Measurements from ENCODE around the gene CDK14.

Gene CDK14

DNA sequence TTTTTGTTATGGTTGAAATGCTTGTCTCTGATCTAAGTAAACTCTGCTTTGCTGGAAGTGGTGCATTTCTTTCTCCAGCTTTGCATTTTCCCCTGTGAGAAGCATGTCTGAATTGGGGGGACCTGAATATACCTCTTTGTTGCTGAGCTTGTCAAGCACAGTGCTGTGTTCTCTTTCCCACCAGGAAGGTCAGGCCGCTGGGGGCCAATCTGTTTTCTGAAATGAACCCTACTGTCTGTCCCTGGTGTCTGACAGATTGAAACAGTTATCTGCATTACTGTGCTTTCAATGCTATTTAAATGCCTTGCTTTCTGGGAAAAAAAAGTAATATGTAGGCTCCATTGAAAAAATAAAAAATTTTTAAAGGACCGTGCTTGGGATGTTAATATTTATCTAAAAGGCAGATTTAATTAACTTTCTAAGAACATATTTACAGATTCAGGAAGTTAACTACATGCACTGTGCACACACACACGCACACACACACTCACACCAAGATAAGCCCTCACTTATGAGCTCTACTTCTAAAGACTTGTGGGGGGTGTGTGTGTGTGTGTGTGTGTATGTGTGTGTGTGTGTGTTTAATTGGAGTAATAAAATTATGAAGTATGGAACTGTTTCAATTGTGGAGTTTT, 541.1 kb downstream of the CDK14 start:
- Histone ChIP-seq H3K4me3 (no peak overlapping the region), H3K9me3 (no peaks in the 10 kb centered on the region), H3K36me3 (replicated peaks) (no peaks in the 10 kb centered on the region), H3K27me3 (ENCODE audit: low read depth) (no peaks in the 10 kb centered on the region), H3K4me1 (no peaks in the 10 kb centered on the region; the same call in 1 of the 2 replicates)
- DNase-seq (ENCODE audit: low spot score in 2 of 2): no peak
- in situ Hi-C loops (cut with MboI; ENCODE audit: low sequenced_read_pairs): no loop called here

DNA sequence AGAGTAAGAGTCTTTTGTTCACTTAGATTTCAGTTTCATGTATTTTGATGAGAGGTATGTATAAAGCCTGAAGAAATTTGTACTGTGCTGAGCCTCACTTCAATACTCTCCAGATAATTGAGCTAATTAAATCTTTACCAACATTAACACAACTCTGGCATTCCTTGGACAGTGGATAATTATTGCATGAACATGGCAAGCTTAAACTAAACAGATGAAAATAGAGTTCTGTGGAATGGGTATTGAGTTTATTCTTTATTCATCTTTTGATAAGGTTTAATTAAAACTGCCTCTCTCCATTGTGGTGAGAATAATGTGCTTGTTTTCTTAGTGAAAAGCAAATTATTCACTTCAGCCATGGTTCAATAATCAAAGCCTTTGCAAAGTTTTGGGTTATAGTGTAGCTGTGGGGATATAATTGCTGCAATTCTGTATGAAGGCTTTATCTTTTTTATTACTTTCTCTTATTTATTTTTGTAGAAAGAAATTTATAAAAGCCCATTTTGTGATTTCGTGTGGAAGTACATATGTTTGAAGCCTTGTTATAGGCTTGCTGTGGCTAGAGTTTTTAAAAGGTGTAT, 541.8 kb downstream of the CDK14 start:
- Histone ChIP-seq H3K4me3 (no peak overlapping the region), H3K27me3 (ENCODE audit: low read depth) (no peaks in the 10 kb centered on the region), H3K36me3 (replicated peaks) (no peaks in the 10 kb centered on the region), H3K9me3 (no peaks in the 10 kb centered on the region), H3K4me1 (no peaks in the 10 kb centered on the region; the same call in 1 of the 2 replicates)
- no peak for DNase-seq (ENCODE audit: low spot score in 2 of 2)
- in situ Hi-C loops (cut with MboI; ENCODE audit: low sequenced_read_pairs): no loop called here

GRCh38 chr7:91140286-91140685, 544.2 kb downstream of the CDK14 start:
- H3K36me3 ChIP-seq (replicated peaks): no peaks in the 10 kb centered on the region
- H3K9me3 ChIP-seq: no peaks in the 10 kb centered on the region
- in situ Hi-C loops (cut with MboI; ENCODE audit: low sequenced_read_pairs): no loop called here
- no peak overlapping the region for H3K4me3 ChIP-seq
- H3K4me1 ChIP-seq: no peaks in the 10 kb centered on the region; the same call in 1 of the 2 replicates
- no peak for DNase-seq (ENCODE audit: low spot score in 2 of 2)
- no peaks in the 10 kb centered on the region for H3K27me3 ChIP-seq (ENCODE audit: low read depth)

- DNase-seq (ENCODE audit: low spot score in 2 of 2): no peak
- Histone ChIP-seq H3K36me3 (replicated peaks) (no peaks in the 10 kb centered on the region), H3K4me3 (no peak overlapping the region), H3K27me3 (ENCODE audit: low read depth) (no peaks in the 10 kb centered on the region), H3K9me3 (no peaks in the 10 kb centered on the region), H3K4me1 (no peaks in the 10 kb centered on the region; the same call in 1 of the 2 replicates)
- in situ Hi-C loops (cut with MboI; ENCODE audit: low sequenced_read_pairs): no loop called here
Observed at GRCh38 chr7:91140982-91141381, 544.9 kb downstream of the CDK14 start.

DNA sequence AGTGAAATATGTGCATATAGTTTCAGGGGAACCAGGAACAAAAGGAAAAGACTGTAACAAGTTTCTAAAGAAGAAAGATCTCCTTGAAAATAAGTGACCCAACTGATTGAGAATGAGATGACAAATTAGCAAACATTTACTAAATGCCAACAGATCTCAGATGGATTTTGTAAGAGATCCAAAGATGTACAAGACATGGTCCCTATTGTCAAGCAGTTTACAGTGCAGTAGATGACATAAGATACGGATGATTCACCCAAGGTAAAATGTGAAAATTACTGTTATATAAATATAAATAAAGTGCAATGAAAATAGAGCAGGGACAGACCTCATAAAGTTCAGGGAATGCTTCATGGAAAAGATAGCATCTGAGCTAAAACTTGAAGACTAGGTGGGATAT, 546.6 kb downstream of the CDK14 start:
- H3K4me1 ChIP-seq: no peaks in the 10 kb centered on the region; the same call in 1 of the 2 replicates
- H3K36me3 ChIP-seq (replicated peaks): no peaks in the 10 kb centered on the region
- no peaks in the 10 kb centered on the region for H3K9me3 ChIP-seq
- in situ Hi-C loops (cut with MboI; ENCODE audit: low sequenced_read_pairs): no loop called here
- no peak overlapping the region for H3K4me3 ChIP-seq
- DNase-seq (ENCODE audit: low spot score in 2 of 2): no peak
- H3K27me3 ChIP-seq (ENCODE audit: low read depth): no peaks in the 10 kb centered on the region

- Histone ChIP-seq H3K27me3 (ENCODE audit: low read depth) (no peaks in the 10 kb centered on the region), H3K4me3 (no peak overlapping the region), H3K9me3 (no peaks in the 10 kb centered on the region), H3K36me3 (replicated peaks) (no peaks in the 10 kb centered on the region), H3K4me1 (no peaks in the 10 kb centered on the region)
- DNase-seq (ENCODE audit: low spot score in 2 of 2): no peak
- in situ Hi-C loops (cut with MboI; ENCODE audit: low sequenced_read_pairs): no loop called here
Observed at GRCh38 chr7:91149341-91150246, 553.5 kb downstream of the CDK14 start.

- H3K4me3 ChIP-seq: no peak overlapping the region
- no peaks in the 10 kb centered on the region for H3K4me1 ChIP-seq
- in situ Hi-C loops (cut with MboI; ENCODE audit: low sequenced_read_pairs): no loop called here
- no peaks in the 10 kb centered on the region for H3K27me3 ChIP-seq (ENCODE audit: low read depth)
- no peaks in the 10 kb centered on the region for H3K36me3 ChIP-seq (replicated peaks)
- no peak for DNase-seq (ENCODE audit: low spot score in 2 of 2)
- no peaks in the 10 kb centered on the region for H3K9me3 ChIP-seq
Observed at GRCh38 chr7:91151916-91152315, 555.8 kb downstream of the CDK14 start.

DNA sequence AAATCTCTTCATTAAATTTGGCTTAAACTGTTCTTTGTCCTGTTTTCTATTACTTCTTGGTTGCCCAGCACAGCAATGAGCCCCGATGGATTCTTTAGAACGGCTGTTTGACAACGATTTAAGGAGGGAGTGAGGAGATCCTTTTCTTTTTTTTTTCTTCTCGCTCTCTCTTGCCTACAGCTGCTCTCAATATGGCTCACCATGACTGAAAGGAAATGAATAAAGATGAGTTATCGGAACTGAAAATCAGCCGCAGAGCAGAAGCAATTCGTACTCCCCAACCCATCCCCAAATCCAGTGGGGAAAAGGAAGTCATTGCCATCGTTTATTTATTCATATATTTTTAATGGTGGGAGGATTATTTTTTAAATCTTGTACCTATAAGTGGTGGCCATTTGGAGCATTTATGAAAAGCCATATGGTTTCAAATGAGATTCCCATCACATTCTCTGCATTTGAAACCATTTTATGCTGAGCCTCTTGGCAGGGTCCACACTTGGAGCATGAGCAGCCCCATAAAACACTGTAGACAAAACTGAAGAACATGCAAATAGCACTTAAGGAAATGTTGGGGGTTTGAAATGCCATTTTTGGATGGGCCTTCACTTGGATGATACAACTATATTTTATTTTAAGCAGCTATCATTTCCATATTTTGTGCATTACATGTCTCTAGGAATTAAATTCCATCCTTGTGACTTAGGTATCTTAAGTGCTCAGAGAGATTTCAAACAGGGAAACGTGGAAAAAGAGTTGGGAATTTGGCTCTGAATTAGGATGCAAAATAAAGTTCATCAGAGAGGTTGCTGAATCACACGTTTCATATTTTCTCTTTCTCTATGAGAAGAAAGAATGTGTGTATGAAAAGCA, 560.4 kb downstream of the CDK14 start:
- Histone ChIP-seq H3K27me3 (ENCODE audit: low read depth) (no peaks in the 10 kb centered on the region), H3K4me1 (no peaks in the 10 kb centered on the region), H3K36me3 (replicated peaks) (no peaks in the 10 kb centered on the region), H3K4me3 (no peak overlapping the region), H3K9me3 (no peaks in the 10 kb centered on the region)
- in situ Hi-C loops (cut with MboI; ENCODE audit: low sequenced_read_pairs): no loop called here
- no peak for DNase-seq (ENCODE audit: low spot score in 2 of 2)

DNA sequence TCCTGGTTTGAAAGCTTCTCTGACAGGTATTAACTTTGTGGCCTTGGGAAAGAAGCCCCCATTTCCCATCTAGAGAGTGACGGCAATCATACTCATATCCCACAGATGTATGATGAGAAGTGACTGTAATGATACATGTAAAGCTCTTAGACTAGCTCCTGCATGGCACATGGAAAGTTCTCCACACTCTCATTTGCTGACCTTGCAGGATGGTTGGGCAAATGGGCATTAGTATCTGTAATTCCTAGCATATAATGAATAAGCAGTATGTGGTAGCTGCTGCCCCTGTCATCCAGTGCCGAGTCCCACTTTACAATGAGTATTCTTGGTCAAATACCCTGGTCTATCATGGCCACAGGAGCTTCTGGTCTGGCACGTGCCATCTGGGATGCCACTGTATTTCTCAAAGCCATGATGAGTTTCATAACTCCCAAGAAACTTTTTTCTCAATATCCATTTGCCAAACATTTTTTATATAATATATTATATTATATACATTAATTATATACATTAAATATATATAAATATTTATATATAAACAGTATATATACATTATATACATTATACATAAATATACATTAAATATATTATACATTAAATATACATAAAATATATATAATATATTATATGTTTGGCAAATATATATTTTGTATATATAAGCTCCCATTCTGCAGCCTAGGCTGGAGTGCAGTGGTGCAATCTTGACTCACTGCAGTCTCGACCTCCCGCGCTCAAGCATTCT, 561.6 kb downstream of the CDK14 start:
- no peaks in the 10 kb centered on the region for H3K27me3 ChIP-seq (ENCODE audit: low read depth)
- no peak overlapping the region for H3K4me3 ChIP-seq
- no peaks in the 10 kb centered on the region for H3K4me1 ChIP-seq
- in situ Hi-C loops (cut with MboI; ENCODE audit: low sequenced_read_pairs): no loop called here
- no peak for DNase-seq (ENCODE audit: low spot score in 2 of 2)
- no peaks in the 10 kb centered on the region for H3K36me3 ChIP-seq (replicated peaks)
- no peaks in the 10 kb centered on the region for H3K9me3 ChIP-seq

GRCh38 chr7:91162436-91162835, 566.3 kb downstream of the CDK14 start:
- in situ Hi-C loops (cut with MboI; ENCODE audit: low sequenced_read_pairs): no loop called here
- Histone ChIP-seq H3K36me3 (replicated peaks) (no peaks in the 10 kb centered on the region), H3K27me3 (ENCODE audit: low read depth) (no peaks in the 10 kb centered on the region), H3K4me3 (no peak overlapping the region), H3K9me3 (no peaks in the 10 kb centered on the region), H3K4me1 (no peaks in the 10 kb centered on the region)
- DNase-seq (ENCODE audit: low spot score in 2 of 2): no peak

GRCh38 chr7:91164506-91164905, 568.4 kb downstream of the CDK14 start:
- in situ Hi-C loops (cut with MboI; ENCODE audit: low sequenced_read_pairs): no loop called here
- H3K4me3 ChIP-seq: no peak overlapping the region
- H3K27me3 ChIP-seq (ENCODE audit: low read depth): no peaks in the 10 kb centered on the region
- DNase-seq (ENCODE audit: low spot score in 2 of 2): no peak
- peaks cover 1% of the 10 kb centered on the region; the same call in 1 of the 2 replicates for H3K4me1 ChIP-seq
- H3K9me3 ChIP-seq: no peaks in the 10 kb centered on the region
- no peaks in the 10 kb centered on the region for H3K36me3 ChIP-seq (replicated peaks)

- H3K4me3 ChIP-seq: no peak overlapping the region
- peaks cover 4% of the 10 kb centered on the region for H3K4me1 ChIP-seq
- DNase-seq (ENCODE audit: low spot score in 2 of 2): no peak
- in situ Hi-C loops (cut with MboI; ENCODE audit: low sequenced_read_pairs): no loop called here
- no peaks in the 10 kb centered on the region for H3K27me3 ChIP-seq (ENCODE audit: low read depth)
- H3K9me3 ChIP-seq: no peaks in the 10 kb centered on the region
- no peaks in the 10 kb centered on the region for H3K36me3 ChIP-seq (replicated peaks)
Observed at GRCh38 chr7:91165006-91165845, 569.1 kb downstream of the CDK14 start.

Data from HAP-1 (cell line).